ENCODE data around the gene UAP1L1. TPM values are rescaled to one million over a fixed set of nuclear protein-coding genes. Genes with fewer than 3 reads are reported as not detected.

The UAP1L1 gene
- total RNA-seq, 1 experiment from 2014 or later = 6.6 TPM

- WGBS (ENCODE audit: extremely low coverage, insufficient read length, low lambda C conversion rate) = no CpG with 5 or more reads among the region's 29 CpGs
- no peak overlapping the region for H2AFZ ChIP-seq (ENCODE audit: low read length)
- H2BK20ac ChIP-seq (ENCODE audit: low read depth, low read length, poor library complexity, severe bottlenecking) = no peak overlapping the region
- H4K91ac ChIP-seq (ENCODE audit: insufficient read length, low read depth, low read length) = no peak overlapping the region
- no peaks in the 10 kb centered on the region for H3K4me1 ChIP-seq (ENCODE audit: insufficient read depth, low read length)
- Mint-ChIP-seq H3K36me3 (ENCODE audit: insufficient read depth in 1 of 3, low read depth in 3 of 3) (peaks cover 4 to 19% (median 5%) of the 10 kb centered on the region in 3 experiments; a peak in 6 of 7 replicates), H3K4me1 (no peaks in the 10 kb centered on the region), H3K27me3 (ENCODE audit: low read depth) (peaks cover 9% of the 10 kb centered on the region), H3K4me3 (no peak overlapping the region), H3K27ac (no peak overlapping the region), H3K9me3 (peaks cover 2 to 3% of the 10 kb centered on the region in 2 experiments; a peak in 2 of 5 replicates)
- H3K79me1 ChIP-seq (ENCODE audit: insufficient read depth, low read depth, low read length, poor library complexity, severe bottlenecking) = no peaks in the 10 kb centered on the region
- no peaks in the 10 kb centered on the region for H3K23me2 ChIP-seq (ENCODE audit: insufficient read length, low read depth, low read length, poor library complexity, severe bottlenecking)
- no peak overlapping the region for H3K27ac ChIP-seq (ENCODE audit: insufficient read length, low read depth, low read length)
- no peak overlapping the region for H3K23ac ChIP-seq (ENCODE audit: insufficient read length, low read depth, low read length)
- no peak overlapping the region for H3T11ph ChIP-seq (ENCODE audit: low read length)
- no peak overlapping the region for H3K4me2 ChIP-seq (ENCODE audit: insufficient read depth, insufficient read length, low read length)
- no peak overlapping the region for H2BK12ac ChIP-seq (ENCODE audit: insufficient read length, low read depth, low read length)
- H2AK5ac ChIP-seq (ENCODE audit: insufficient read length, low read length) = no peak overlapping the region
- H3K9me3 ChIP-seq (ENCODE audit: control insufficient read depth, low read depth, low read length) = no peaks in the 10 kb centered on the region
- no peak overlapping the region for H3K4ac ChIP-seq (ENCODE audit: low read depth, low read length)
- no peak overlapping the region for H2BK120ac ChIP-seq (ENCODE audit: low read depth, low read length, poor library complexity, severe bottlenecking)
- no peak overlapping the region for H2BK15ac ChIP-seq (ENCODE audit: low read depth, low read length)
- no peak overlapping the region for H3K18ac ChIP-seq (ENCODE audit: insufficient read length, low read depth, low read length)
- H3K9ac ChIP-seq (ENCODE audit: extremely low read depth, insufficient read length, low read length) = no peak overlapping the region
- DNase-seq = no peak
- H3K14ac ChIP-seq (ENCODE audit: insufficient read depth, low read length) = no peak overlapping the region
- no peak overlapping the region for H4K5ac ChIP-seq (ENCODE audit: insufficient read length, low read depth, low read length)
- H4K20me1 ChIP-seq (ENCODE audit: control insufficient read depth, insufficient read depth, insufficient read length) = no peaks in the 10 kb centered on the region
- no peak overlapping the region for H2BK5ac ChIP-seq (ENCODE audit: insufficient read length, low read length)
- no peak for TF ChIP-seq CTCF (conservative IDR thresholded peaks at IDR 0.05)
- no peak overlapping the region for H3K56ac ChIP-seq (ENCODE audit: insufficient read length, low read depth, low read length)
- H3K79me2 ChIP-seq (ENCODE audit: insufficient read depth, low read length) = no peaks in the 10 kb centered on the region
- H3K27me3 ChIP-seq (ENCODE audit: insufficient read depth, low read length) = no peaks in the 10 kb centered on the region; the same call in 1 of the 2 replicates
- H4K8ac ChIP-seq (replicated peaks; ENCODE audit: insufficient read length, low read depth, low read length) = no peak overlapping the region
Measured at GRCh38 chr9:137108608-137109249, 31.4 kb downstream of the UAP1L1 start.

Measured in H9 (cell line).